Transverse colon (tissue), 4 donors: ENCODE data around the gene CCL2. TPM values are rescaled to one million over a fixed set of nuclear protein-coding genes. Genes with fewer than 3 reads are reported as not detected.

Experiments used
- DNase-seq: peaks from one replicate; pipeline ENCODE4 v3.0.0-alpha.2; 2019
- H3K27ac ChIP-seq, 4 donors: fragments of 200-600 bp; sonication (generic); 2 replicates each; pipeline ENCODE4 v1.5.1; 2016 to 2018; ENCODE audit warnings: inconsistent platforms in 4 of 4
- H3K27me3 ChIP-seq: fragments of 200-600 bp; sonication (generic); 2 replicates; pipeline ENCODE4 v1.5.1; 2017; ENCODE audit warnings: inconsistent platforms
- H3K36me3 ChIP-seq, 4 donors: fragments of 200-600 bp; sonication (generic); 2 replicates each; pipeline ENCODE4 v1.5.1; 2017 to 2019; ENCODE audit warnings: inconsistent platforms in 4 of 4
- H3K4me1 ChIP-seq, 4 donors: fragments of 200-600 bp; sonication (generic); 2 replicates each; pipeline ENCODE4 v1.5.1; 2017 to 2020; ENCODE audit warnings: inconsistent platforms in 4 of 4
- H3K4me3 ChIP-seq, 4 donors: fragments of 200-600 bp; sonication (generic); 1 replicate in 1 of 4; 2 replicates in 3 of 4; pipeline versions ENCODE4 v1.5.1 to v1.6.1; 2017 to 2019; ENCODE audit warnings: inconsistent platforms in 4 of 4
- H3K9me3 ChIP-seq, 2 donors: fragments of 200-600 bp; sonication (generic); 2 replicates each; pipeline ENCODE4 v1.5.1; 2017 to 2019; ENCODE audit warnings: inconsistent platforms in 2 of 2
- CTCF ChIP-seq, 5 experiments: fragments of 200-600 bp in 3 of 5; fragments of 450-650 bp in 2 of 5; sonication (generic) in 3 of 5; IDR thresholded peaks; 1 replicate in 2 of 5; 2 replicates in 3 of 5; pipeline ENCODE4 v1.5.1; 2016 to 2017; ENCODE audit warnings: antibody characterized with exemption in 5 of 5, inconsistent platforms in 3 of 5, mild to moderate bottlenecking in 2 of 5, moderate library complexity in 1 of 5
- EP300 ChIP-seq: sonication (generic); formaldehyde crosslinking; IDR thresholded peaks from one replicate; pipeline ENCODE4 v1.6.1; 2017; ENCODE audit warnings: antibody characterized with exemption, low read depth
- POLR2A ChIP-seq: fragments of 450-650 bp; IDR thresholded peaks from one replicate; pipeline ENCODE4 v1.6.1; 2016; ENCODE audit warnings: antibody characterized with exemption, mild to moderate bottlenecking, moderate library complexity
- POLR2AphosphoS5 ChIP-seq, 3 donors: sonication (generic); formaldehyde crosslinking; IDR thresholded peaks; one replicate each; pipeline ENCODE4 v1.6.1; 2016; ENCODE audit warnings: antibody characterized with exemption in 3 of 3
- WGBS, 2 donors: methylation state at CpG; one replicate each; pipeline ENCODE4 v1.1.5; 2018; ENCODE audit warnings: low coverage in 1 of 2; 5-methylcytosine and 5-hydroxymethylcytosine counted together
- in situ Hi-C, 4 donors: fragments of 200-750 bp; cut with MboI; loops; one replicate each; pipeline versions ENCODE4 v1.15.0 to v1.15.1; 2017; ENCODE audit warnings: low sequenced_read_pairs in 3 of 4, low pct_ligation_motif_present in 1 of 4, low pct_unique_long_range_greater_than_20kb in 1 of 4
- intact Hi-C: fragments of 100-400 bp; cut with DNase I; formaldehyde crosslinking; loops from one replicate; pipeline ENCODE4 v1.15.1; 2023; ENCODE audit warnings: low total_unique reads
- total RNA-seq, 4 donors: library from RNA; depleted of rRNA; stranded (reverse); fragments of >200 nt; gene quantifications; one replicate each; pipeline ENCODE4 v1.1.0, GENCODE V29; 2016

Gene CCL2
- total RNA-seq, 4 donors from 2014 or later, result 9.1 to 147 (median 77.6) TPM

DNA sequence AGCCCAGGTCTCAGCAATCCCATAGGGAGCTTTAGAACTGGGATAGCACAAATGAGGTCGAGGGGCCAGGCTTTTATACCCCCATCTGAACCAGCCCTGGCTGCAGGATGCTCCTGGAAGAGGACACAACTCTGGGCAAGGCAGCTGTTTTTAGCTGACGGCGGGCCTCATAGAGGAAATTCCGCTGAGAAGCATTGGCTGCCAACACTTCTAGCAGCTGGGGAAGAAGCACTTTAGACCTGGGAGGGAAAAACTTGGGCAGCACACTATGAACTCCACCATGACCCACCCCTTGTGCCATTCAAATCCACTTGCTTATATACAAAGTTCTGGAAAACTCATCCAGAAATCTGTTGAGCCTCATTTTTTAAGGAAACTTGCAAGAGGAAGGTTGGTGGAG, 35.5 kb downstream of the CCL2 start:
- DNase-seq, result no peak
- Histone ChIP-seq H3K4me3 (no peak overlapping the region), H3K9me3 (no peaks in the 10 kb centered on the region), H3K4me1 (no peaks in the 10 kb centered on the region), H3K27ac (no peak overlapping the region), H3K36me3 (no peaks in the 10 kb centered on the region), H3K27me3 (no peaks in the 10 kb centered on the region)
- in situ Hi-C loops, result no loop called here
- TF ChIP-seq POLR2A (no peak), EP300 (no peak), CTCF (IDR thresholded peaks at IDR 0.05) (no peak), POLR2AphosphoS5 (IDR thresholded peaks at IDR 0.05) (no peak)
- intact Hi-C loops, result no loop called here
- WGBS, 2 donors, result 65% methylated on average over 4 of the region's 4 CpGs; no CpG with 5 or more reads in 1 of the 2 donors

- Histone ChIP-seq H3K27me3 (no peaks in the 10 kb centered on the region), H3K36me3 (no peaks in the 10 kb centered on the region), H3K9me3 (no peaks in the 10 kb centered on the region), H3K4me3 (no peak overlapping the region), H3K4me1 (no peaks in the 10 kb centered on the region), H3K27ac (no peak overlapping the region)
- in situ Hi-C loops, result no loop called here
- no peak for TF ChIP-seq POLR2AphosphoS5 (IDR thresholded peaks at IDR 0.05)
- no peak for TF ChIP-seq EP300
- TF ChIP-seq CTCF (IDR thresholded peaks at IDR 0.05), result no peak
- no peak for TF ChIP-seq POLR2A
- 77 to 78% methylated on average over 3 to 6 of the region's 6 CpGs for WGBS, 2 donors
- intact Hi-C loops, result no loop called here
- no peak for DNase-seq
These were observed 36.8 kb downstream of the CCL2 start for GRCh38 chr17:34291721-34292348.

GRCh38 chr17:34299027-34299426, 43.9 kb downstream of the CCL2 start:
- DNase-seq, result no peak
- no peaks in the 10 kb centered on the region for H3K36me3 ChIP-seq
- intact Hi-C loops (no loop called here), in situ Hi-C loops (no loop called here)
- TF ChIP-seq CTCF (IDR thresholded peaks at IDR 0.05), result no peak
- WGBS, 2 donors, result 92 to 94% methylated on average over 2 of the region's 2 CpGs
- H3K27me3 ChIP-seq, result no peaks in the 10 kb centered on the region
- H3K9me3 ChIP-seq, result no peaks in the 10 kb centered on the region
- H3K27ac ChIP-seq, result no peak overlapping the region
- no peak overlapping the region for H3K4me3 ChIP-seq
- H3K4me1 ChIP-seq, result peaks cover 0 to 11% (median 7%) of the 10 kb centered on the region in 4 donors

GRCh38 chr17:34299956-34300577, 45.0 kb downstream of the CCL2 start:
- no peaks in the 10 kb centered on the region for H3K36me3 ChIP-seq

More at GRCh38 chr17:34299956-34300577, 45.0 kb downstream of the CCL2 start:
- Histone ChIP-seq H3K4me1 (peaks cover 0 to 11% (median 7%) of the 10 kb centered on the region in 4 donors), H3K27ac (peak overlapping the region; percentile 16 to 65 (median 34)), H3K9me3 (no peaks in the 10 kb centered on the region), H3K27me3 (no peaks in the 10 kb centered on the region), H3K4me3 (no peak overlapping the region)
- intact Hi-C loops, result loop anchor here (10.0 kb wide), 1 partner anchor 95 kb away; no protein-coding TSS in a partner anchor
- TF ChIP-seq CTCF (IDR thresholded peaks at IDR 0.05) (no peak), EP300 (no peak), POLR2AphosphoS5 (IDR thresholded peaks at IDR 0.05) (no peak), POLR2A (no peak)
- no peak for DNase-seq
- in situ Hi-C loops, result no loop called here
- 56 to 88% methylated on average over 3 of the region's 3 CpGs for WGBS, 2 donors
